B cell (primary cell): ENCODE data around the gene TSPAN2. TPM values are rescaled to one million over a fixed set of nuclear protein-coding genes. Genes with fewer than 3 reads are reported as not detected.

ENCODE experiments used
- ATAC-seq: fragments of 200-7000 bp; cut with Tn5 transposase; one replicate; pipeline ENCODE4 v1.10.0; 2021; ENCODE audit warnings: low read depth, mild to moderate bottlenecking, moderate number of reproducible peaks, moderate library complexity
- CTCF ChIA-PET: fragments of 350-600 bp; sonication (Branson Sonifier 250); formaldehyde crosslinking; loops from one replicate; lab custom pipeline; 2021; ENCODE audit warnings: antibody characterized with exemption, inconsistent platforms; lab: Charles Lee
- POLR2A ChIA-PET: fragments of 350-600 bp; sonication (Branson Sonifier 250); formaldehyde crosslinking; loops from one replicate; lab custom pipeline; 2021; ENCODE audit warnings: antibody characterized with exemption; lab: Charles Lee
- DNase-seq: peaks from one replicate; pipeline ENCODE4 v3.0.0; 2013
- H2AFZ ChIP-seq: 2 replicates; pipeline ENCODE4 v1.6.1; 2012; ENCODE audit warnings: mild to moderate bottlenecking, low read depth, low read length; ENCODE audit not compliant: insufficient read depth, poor library complexity, severe bottlenecking
- H3K27ac ChIP-seq, 2 donors: 1 replicate in 1 of 2; 2 replicates in 1 of 2; pipeline ENCODE4 v1.5.1; 2012 to 2013; ENCODE audit warnings: low read length in 2 of 2, mild to moderate bottlenecking in 2 of 2, moderate library complexity in 1 of 2
- H3K27me3 ChIP-seq, 4 experiments: fragments of 200-600 bp in 1 of 4; sonication (generic) in 1 of 4; replicated peaks in 1 of 4; 1 replicate in 2 of 4; 2 replicates in 2 of 4; pipeline versions ENCODE4 v1.6.1 to v1.7.0; 2013 to 2016; ENCODE audit warnings: low read length in 3 of 4, mild to moderate bottlenecking in 2 of 4, mixed read lengths in 1 of 4, moderate library complexity in 1 of 4; ENCODE audit not compliant: insufficient read depth in 4 of 4, control insufficient read depth in 3 of 4; ENCODE audit errors: control extremely low read depth in 1 of 4
- H3K36me3 ChIP-seq, 2 experiments: replicated peaks in 1 of 2; 1 replicate in 1 of 2; 2 replicates in 1 of 2; pipeline versions ENCODE4 v1.6.1 to v1.7.1; 2013; ENCODE audit warnings: low read length in 1 of 2; ENCODE audit not compliant: insufficient read depth in 2 of 2, control insufficient read depth in 1 of 2; ENCODE audit errors: control extremely low read depth in 1 of 2, extremely low read depth in 1 of 2
- H3K4me1 ChIP-seq, 2 donors: fragments of 200-600 bp in 1 of 2; sonication (generic) in 1 of 2; 1 replicate in 1 of 2; 2 replicates in 1 of 2; pipeline versions ENCODE4 v1.5.1 to v1.6.1; 2013 to 2017; ENCODE audit warnings: low read length in 2 of 2; ENCODE audit not compliant: control insufficient read depth in 2 of 2, insufficient read depth in 2 of 2
- H3K4me2 ChIP-seq: replicated peaks from 2 replicates; pipeline ENCODE3; 2012; ENCODE audit warnings: mild to moderate bottlenecking, low read depth, low read length; ENCODE audit not compliant: poor library complexity, severe bottlenecking
- H3K4me3 ChIP-seq, 5 experiments: fragments of 200-600 bp in 1 of 5; sonication (generic) in 1 of 5; 1 replicate in 3 of 5; 2 replicates in 2 of 5; pipeline versions ENCODE4 v1.5.1 to v1.7.0; 2011 to 2016; ENCODE audit warnings: low read length in 4 of 5, mild to moderate bottlenecking in 4 of 5, low read depth in 2 of 5, control low read depth in 1 of 5, moderate library complexity in 1 of 5; ENCODE audit not compliant: insufficient read depth in 1 of 5; ENCODE audit errors: control extremely low read depth in 1 of 5, extremely low read depth in 1 of 5
- H3K79me2 ChIP-seq: fragments of 200-600 bp; sonication (generic); one replicate; pipeline ENCODE4 v1.6.0; 2016; ENCODE audit warnings: low read length; ENCODE audit not compliant: control insufficient read depth, insufficient read depth
- H3K9ac ChIP-seq: fragments of 200-600 bp; sonication (generic); 2 replicates; pipeline ENCODE4 v1.6.1; 2017; ENCODE audit warnings: mild to moderate bottlenecking, low read length, moderate library complexity
- H3K9me3 ChIP-seq, 3 donors: one replicate each; pipeline versions ENCODE4 v1.6.1 to v1.7.1; 2013; ENCODE audit warnings: low read length in 2 of 3; ENCODE audit not compliant: control insufficient read depth in 2 of 3, insufficient read depth in 1 of 3; ENCODE audit errors: control extremely low read depth in 1 of 3
- H4K20me1 ChIP-seq: 2 replicates; pipeline ENCODE4 v1.6.0; 2012; ENCODE audit warnings: mild to moderate bottlenecking, low read length; ENCODE audit not compliant: insufficient read depth, control insufficient read depth, poor library complexity, severe bottlenecking
- H3K27ac Mint-ChIP-seq: one replicate; pipeline ENCODE4 v1.8.0; 2021; ENCODE audit warnings: mixed read lengths
- H3K27me3 Mint-ChIP-seq: one replicate; pipeline ENCODE4 v1.8.0; 2021; ENCODE audit warnings: mixed read lengths
- H3K4me1 Mint-ChIP-seq: one replicate; pipeline ENCODE4 v1.8.0; 2021; ENCODE audit warnings: mixed read lengths
- H3K4me3 Mint-ChIP-seq: one replicate; pipeline ENCODE4 v1.8.0; 2021; ENCODE audit warnings: mixed read lengths
- H3K9me3 Mint-ChIP-seq: one replicate; pipeline ENCODE4 v1.8.0; 2022; ENCODE audit warnings: mixed read lengths; ENCODE audit not compliant: insufficient read depth
- EZH2 ChIP-seq: IDR thresholded peaks from 2 replicates; pipeline ENCODE4 v1.6.1; 2012; ENCODE audit warnings: borderline replicate concordance, low read depth, mild to moderate bottlenecking, moderate library complexity, low read length; ENCODE audit not compliant: insufficient read depth, poor library complexity, severe bottlenecking
- WGBS: methylation state at CpG from one replicate; pipeline ENCODE4 v1.1.5; 2013; ENCODE audit warnings: missing lambda C conversion rate; ENCODE audit not compliant: insufficient coverage; 5-methylcytosine and 5-hydroxymethylcytosine counted together
- intact Hi-C: fragments of 100-400 bp; cut with micrococcal nuclease; formaldehyde crosslinking; loops from one replicate; pipeline ENCODE4 v1.10.0; 2022
- polyA plus RNA-seq: library from polyadenylated mRNA; depleted of rRNA; stranded (reverse); fragments of >200 nt; gene quantifications from 2 replicates; pipeline ENCODE4 v1.2.3, GENCODE V29; 2012
- total RNA-seq, 2 donors: library from RNA; stranded (reverse); fragments of 120-200 nt in 1 of 2; gene quantifications; 1 replicate in 1 of 2; 2 replicates in 1 of 2; pipeline versions ENCODE4 v1.2.3 to v1.2.4, GENCODE V29; 2013 to 2022
- TF ChIP-seq, protein P1 (sequence below): fragments of 200-600 bp; IDR thresholded peaks from one replicate; pipeline ENCODE4 v1.8.0; 2022; ENCODE audit warnings: antibody characterized with exemption, mild to moderate bottlenecking

The TSPAN2 gene
- total and polyA plus RNA-seq, 2 donors (not counting 1 experiment from before 2014, with no cell fraction given): 0.24 to 0.34 TPM

DNA sequence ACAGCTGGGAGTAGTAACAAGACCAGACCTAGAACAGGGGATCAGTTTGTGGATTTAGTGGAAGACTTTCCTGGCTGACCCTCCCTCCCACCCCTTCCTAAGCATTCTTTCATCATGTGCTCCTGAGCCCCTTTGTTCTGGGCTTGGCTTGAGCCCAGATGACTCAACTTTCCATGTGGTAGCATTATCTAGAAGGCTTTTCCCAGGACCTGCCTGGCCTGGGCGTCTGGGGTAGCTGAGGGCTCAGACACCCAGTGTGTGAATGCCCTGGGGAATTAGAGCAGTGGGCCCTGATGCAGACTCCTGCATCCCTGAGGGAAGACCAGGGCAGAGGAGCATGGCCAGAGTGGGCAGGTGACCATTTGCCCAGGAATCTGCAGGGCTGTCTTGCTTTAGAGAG is 44.1 kb upstream of the TSPAN2 start:
- POLR2A ChIA-PET: no interaction called here
- TF ChIP-seq EZH2: no peak
- TF ChIP-seq, protein P1, sequence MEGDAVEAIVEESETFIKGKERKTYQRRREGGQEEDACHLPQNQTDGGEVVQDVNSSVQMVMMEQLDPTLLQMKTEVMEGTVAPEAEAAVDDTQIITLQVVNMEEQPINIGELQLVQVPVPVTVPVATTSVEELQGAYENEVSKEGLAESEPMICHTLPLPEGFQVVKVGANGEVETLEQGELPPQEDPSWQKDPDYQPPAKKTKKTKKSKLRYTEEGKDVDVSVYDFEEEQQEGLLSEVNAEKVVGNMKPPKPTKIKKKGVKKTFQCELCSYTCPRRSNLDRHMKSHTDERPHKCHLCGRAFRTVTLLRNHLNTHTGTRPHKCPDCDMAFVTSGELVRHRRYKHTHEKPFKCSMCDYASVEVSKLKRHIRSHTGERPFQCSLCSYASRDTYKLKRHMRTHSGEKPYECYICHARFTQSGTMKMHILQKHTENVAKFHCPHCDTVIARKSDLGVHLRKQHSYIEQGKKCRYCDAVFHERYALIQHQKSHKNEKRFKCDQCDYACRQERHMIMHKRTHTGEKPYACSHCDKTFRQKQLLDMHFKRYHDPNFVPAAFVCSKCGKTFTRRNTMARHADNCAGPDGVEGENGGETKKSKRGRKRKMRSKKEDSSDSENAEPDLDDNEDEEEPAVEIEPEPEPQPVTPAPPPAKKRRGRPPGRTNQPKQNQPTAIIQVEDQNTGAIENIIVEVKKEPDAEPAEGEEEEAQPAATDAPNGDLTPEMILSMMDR: no peak

DNA sequence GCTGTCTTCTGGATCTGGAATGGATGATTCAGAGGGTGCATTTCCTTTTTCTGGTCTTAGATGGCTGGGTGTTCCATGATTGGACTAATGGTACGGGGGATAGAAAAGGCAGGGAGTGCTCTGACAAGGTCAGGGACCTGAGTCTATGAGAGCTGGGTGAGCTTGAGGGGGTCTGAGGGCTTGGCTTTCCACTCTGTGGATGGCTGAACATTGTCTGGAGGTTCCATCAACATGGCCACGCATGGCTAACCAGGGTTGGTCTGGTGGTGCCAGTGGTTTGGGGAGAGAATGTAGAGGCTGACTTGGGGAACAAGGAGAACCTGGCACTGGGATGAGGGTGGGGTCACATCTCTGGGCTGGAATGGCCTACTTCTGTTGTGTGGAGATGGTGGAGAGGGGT is 41.5 kb upstream of the TSPAN2 start:
- ATAC-seq (no peak), DNase-seq (no peak)
- Histone ChIP-seq H3K27me3 (no peaks in the 10 kb centered on the region), H3K9me3 (no peaks in the 10 kb centered on the region), H3K36me3 (no peaks in the 10 kb centered on the region), H3K9ac (no peak overlapping the region), H3K27ac (no peak overlapping the region), H3K79me2 (no peaks in the 10 kb centered on the region), H2AFZ (no peak overlapping the region), H4K20me1 (no peaks in the 10 kb centered on the region), H3K4me2 (no peak overlapping the region), H3K4me3 (no peak overlapping the region), H3K4me1 (no peaks in the 10 kb centered on the region)
- Mint-ChIP-seq H3K9me3 (no peaks in the 10 kb centered on the region), H3K27ac (no peak overlapping the region), H3K4me1 (no peaks in the 10 kb centered on the region), H3K27me3 (peaks cover 12% of the 10 kb centered on the region), H3K4me3 (no peak overlapping the region)
- TF ChIP-seq, protein P1: no peak
- TF ChIP-seq EZH2: no peak
- intact Hi-C loops: loop anchor here (10.0 kb wide), 1 partner anchor 574 kb away; no protein-coding TSS in a partner anchor
- WGBS: 70% methylated on average over 2 of the region's 2 CpGs
- ChIA-PET CTCF (no interaction called here), POLR2A (no interaction called here)

More for the DNA sequence above, 44.1 kb upstream of the TSPAN2 start:
- Histone ChIP-seq H4K20me1 (no peaks in the 10 kb centered on the region), H3K36me3 (no peaks in the 10 kb centered on the region), H2AFZ (no peak overlapping the region), H3K27ac (no peak overlapping the region), H3K9ac (no peak overlapping the region), H3K9me3 (no peaks in the 10 kb centered on the region), H3K4me2 (no peak overlapping the region), H3K4me3 (no peak overlapping the region), H3K27me3 (no peaks in the 10 kb centered on the region), H3K4me1 (no peaks in the 10 kb centered on the region), H3K79me2 (no peaks in the 10 kb centered on the region)
- CTCF ChIA-PET: interaction anchor here (1.1 kb wide), 1 partner anchor 20 kb away, joined by 3 read pairs; no protein-coding TSS in a partner anchor
- intact Hi-C loops: loop anchor here (10.0 kb wide), 1 partner anchor 571 kb away; no protein-coding TSS in a partner anchor
- Mint-ChIP-seq H3K4me3 (no peak overlapping the region), H3K27ac (no peak overlapping the region), H3K4me1 (no peaks in the 10 kb centered on the region), H3K27me3 (peaks cover 13% of the 10 kb centered on the region), H3K9me3 (no peaks in the 10 kb centered on the region)
- DNase-seq (no peak), ATAC-seq (no peak)
- 53% methylated on average over 1 of the region's 1 CpG for WGBS
